Activated T-helper 9 cell treated with anti-CD3 and anti-CD28 coated beads, Interleukin-2, amount 50 U/mL, for 16 hours (primary cell): ENCODE data around the gene C4orf33.
"Not testable (repeated sequence)": the region's sequence is repeated elsewhere in the genome, so short reads cannot be mapped to it uniquely, and the experiment has no call there.

Source experiments
- DNase-seq: peaks from one replicate; pipeline ENCODE4 v3.0.0-alpha.2; 2020; ENCODE audit warnings: low read depth

Gene C4orf33

GRCh38 chr4:129095811-129096454 is at the start of gene C4orf33:
C4orf33 (plus strand) TSS chr4:129096152; CDS start chr4:129102611, 6,459 bp downstream.
- peak; percentile 55 for DNase-seq

- no peak for DNase-seq
Measured at GRCh38 chr4:129059028-129059427, 36.9 kb upstream of the C4orf33 start.

- DNase-seq = no peak
Measured at GRCh38 chr4:129062580-129062979, 33.4 kb upstream of the C4orf33 start.

- DNase-seq = no peak
Measured at GRCh38 chr4:129063640-129064039, 32.3 kb upstream of the C4orf33 start.

GRCh38 chr4:129064717-129065116 is 31.2 kb upstream of the C4orf33 start:
- no peak for DNase-seq

GRCh38 chr4:129069537-129069936 is 26.4 kb upstream of the C4orf33 start:
- DNase-seq = not testable (repeated sequence)

GRCh38 chr4:129077326-129077725 is 18.6 kb upstream of the C4orf33 start:
- DNase-seq = no peak

GRCh38 chr4:129080129-129080528 is 15.8 kb upstream of the C4orf33 start:
- DNase-seq = no peak

GRCh38 chr4:129082302-129082701 is 13.7 kb upstream of the C4orf33 start:
- no peak for DNase-seq

- no peak for DNase-seq
Measured at GRCh38 chr4:129085472-129085871, 10.5 kb upstream of the C4orf33 start.

GRCh38 chr4:129087516-129087915 is 8.4 kb upstream of the C4orf33 start:
- DNase-seq = no peak

- DNase-seq = no peak
Measured at GRCh38 chr4:129092631-129093190, 3.2 kb upstream of the C4orf33 start.

- DNase-seq = peak; percentile 91
Measured at GRCh38 chr4:129093191-129093920, 2.6 kb upstream of the C4orf33 start, which contains the start of gene SCLT1. SCLT1 (minus strand) TSS chr4:129093539; CDS start chr4:129093103, 436 bp downstream.

GRCh38 chr4:129094347-129094746 is 1.6 kb upstream of the C4orf33 start:
- DNase-seq = no peak

GRCh38 chr4:129098531-129099001 is 2.6 kb downstream of the C4orf33 start:
- DNase-seq = no peak

GRCh38 chr4:129109965-129110824 is 14.2 kb downstream of the C4orf33 start:
- no peak for DNase-seq

- no peak for DNase-seq
Measured at GRCh38 chr4:129110931-129111330, 15.0 kb downstream of the C4orf33 start.

GRCh38 chr4:129111919-129112318 is 16.0 kb downstream of the C4orf33 start:
- no peak for DNase-seq

GRCh38 chr4:129113434-129113833 is 17.5 kb downstream of the C4orf33 start:
- no peak for DNase-seq

- no peak for DNase-seq
Measured at GRCh38 chr4:129113919-129114318, 18.0 kb downstream of the C4orf33 start.

GRCh38 chr4:129117705-129118104 is 21.8 kb downstream of the C4orf33 start:
- no peak for DNase-seq

- DNase-seq = not testable (repeated sequence)
Measured at GRCh38 chr4:129126614-129127013, 30.7 kb downstream of the C4orf33 start.
